K562 (cell line): Measurements from ENCODE around the gene TDRD12. TPM values are rescaled to one million over a fixed set of nuclear protein-coding genes. Genes with fewer than 3 reads are reported as not detected.
"Not testable (repeated sequence)": the region's sequence is repeated elsewhere in the genome, so short reads cannot be mapped to it uniquely, and the experiment has no call there.

Experiments used
- ATAC-seq: fragments of 200-7000 bp; cut with Tn5 transposase; 3 replicates; pipeline ENCODE4 v1.9.1; 2020; ENCODE audit warnings: moderate library complexity
- BruUV-seq: library from RNA; stranded (reverse); fragments of 400-500 nt; replicated peaks from 2 replicates; lab custom pipeline; 2021; lab: Mats Ljungman, UMichigan
- CTCF ChIA-PET: fragments of 300-600 bp; formaldehyde crosslinking; extraction: SDS; loops from one replicate; lab custom pipeline; 2021; ENCODE audit warnings: low intra/inter-chr PET ratio; lab: Yijun Ruan, JAX
- POLR2A ChIA-PET: fragments of 300-600, 350-650 bp; sonication (Branson Sonifier 250); formaldehyde crosslinking; extraction: SDS; loops from one replicate; lab custom pipeline; 2021; ENCODE audit warnings: antibody characterized with exemption, inconsistent platforms; lab: Yijun Ruan, JAX
- DNase-seq, 4 experiments: peaks; one replicate each; pipeline versions ENCODE4 v3.0.0 to v3.0.0-alpha.2; 2011 to 2018; ENCODE audit warnings: low spot score in 3 of 4, mixed read lengths in 3 of 4; ENCODE audit errors: extremely low read depth in 1 of 4
- FAIRE-seq: peaks from 2 replicates; lab custom pipeline; 2011; peaks lifted over from hg19 to GRCh38; lab: Jason Lieb, UNC
- H2AFZ ChIP-seq: 2 replicates; pipeline ENCODE4 v1.6.0; 2011; ENCODE audit warnings: low read depth, low read length, control low read depth, inconsistent platforms
- H3K27ac ChIP-seq: fragments of 200-600 bp; 3 replicates; pipeline ENCODE4 v1.8.0; 2011; ENCODE audit warnings: low read depth, mild to moderate bottlenecking, control low read depth, inconsistent platforms, low read length, moderate library complexity, mixed read lengths; ENCODE audit errors: extremely low read depth
- H3K27me3 ChIP-seq, 2 experiments: fragments of 300-600 bp in 1 of 2; 2 replicates in 1 of 2; 3 replicates in 1 of 2; pipeline versions ENCODE4 v1.6.0 to v1.8.0; 2011; ENCODE audit warnings: inconsistent platforms in 2 of 2, low read length in 2 of 2, mild to moderate bottlenecking in 1 of 2, mixed read lengths in 1 of 2, moderate library complexity in 1 of 2; ENCODE audit not compliant: control insufficient read depth in 2 of 2, insufficient read depth in 2 of 2
- H3K36me3 ChIP-seq: fragments of 300-600 bp; 3 replicates; pipeline ENCODE4 v1.8.0; 2011; ENCODE audit warnings: mild to moderate bottlenecking, low read length, inconsistent platforms; ENCODE audit not compliant: control insufficient read depth, insufficient read depth
- H3K4me1 ChIP-seq, 2 experiments: fragments of 200-600 bp in 1 of 2; replicated peaks in 1 of 2; 2 replicates in 1 of 2; 3 replicates in 1 of 2; pipeline versions ENCODE4 v1.5.1 to v1.8.0; 2011; ENCODE audit warnings: inconsistent platforms in 2 of 2, low read length in 2 of 2, mild to moderate bottlenecking in 1 of 2, mixed read lengths in 1 of 2, moderate library complexity in 1 of 2; ENCODE audit not compliant: control insufficient read depth in 2 of 2, insufficient read depth in 2 of 2
- H3K4me2 ChIP-seq: 2 replicates; pipeline ENCODE4 v1.6.1; 2011; ENCODE audit warnings: low read length, control low read depth, inconsistent platforms, mixed read lengths; ENCODE audit not compliant: insufficient read depth
- H3K4me3 ChIP-seq: fragments of 200-600 bp; sonication (generic), shearing (Covaris generic); 2 replicates; pipeline ENCODE4 v1.5.1; 2016; ENCODE audit warnings: control low read depth, inconsistent platforms
- H3K79me2 ChIP-seq: fragments of 200-600 bp; 3 replicates; pipeline ENCODE4 v1.8.0; 2011; ENCODE audit warnings: low read length, inconsistent platforms; ENCODE audit not compliant: control insufficient read depth, insufficient read depth
- H3K9ac ChIP-seq, 2 experiments: 2 replicates each; pipeline versions ENCODE4 v1.6.0 to v1.6.1; 2011; ENCODE audit warnings: low read depth in 2 of 2, low read length in 2 of 2, control low read depth in 1 of 2, inconsistent platforms in 1 of 2, mild to moderate bottlenecking in 1 of 2, mixed read lengths in 1 of 2; ENCODE audit not compliant: insufficient read depth in 1 of 2
- H3K9me1 ChIP-seq: one replicate; pipeline ENCODE4 v1.6.0; 2011; ENCODE audit warnings: inconsistent platforms, mild to moderate bottlenecking, low read length, moderate library complexity; ENCODE audit not compliant: control insufficient read depth, insufficient read depth
- H3K9me3 ChIP-seq: replicated peaks from 2 replicates; pipeline ENCODE4 v1.5.1; 2011; ENCODE audit warnings: low read depth, low read length, inconsistent platforms; ENCODE audit not compliant: control insufficient read depth, insufficient read depth
- H4K20me1 ChIP-seq: replicated peaks from 2 replicates; pipeline ENCODE4 v1.6.1; 2011; ENCODE audit warnings: low read length, inconsistent platforms, mixed read lengths; ENCODE audit not compliant: control insufficient read depth, insufficient read depth
- ATF1 ChIP-seq, 2 experiments: fragments of 450-650 bp in 1 of 2; IDR thresholded peaks; 2 replicates each; pipeline ENCODE4 v1.6.1; 2016; ENCODE audit warnings: missing compliant biosample characterization in 1 of 2, missing genetic modification characterization in 1 of 2
- DACH1 ChIP-seq: fragments of 450-650 bp; IDR thresholded peaks from 2 replicates; pipeline ENCODE4 v1.6.1; 2018; ENCODE audit not compliant: partially characterized antibody
- FOSL1 ChIP-seq: fragments of 200-800 bp; sonication (Bioruptor generic); conservative IDR thresholded peaks from 2 replicates; pipeline ENCODE4 v1.6.1; 2016; ENCODE audit warnings: missing genetic modification characterization, missing compliant biosample characterization
- KDM4B ChIP-seq, 2 experiments: fragments of 450-650 bp in 1 of 2; sonication (generic) in 1 of 2; IDR thresholded peaks; 2 replicates each; pipeline ENCODE4 v1.6.1; 2016 to 2017; ENCODE audit warnings: borderline replicate concordance in 2 of 2, antibody characterized with exemption in 1 of 2, low read depth in 1 of 2, mild to moderate bottlenecking in 1 of 2
- PTTG1 ChIP-seq: fragments of 450-650 bp; IDR thresholded peaks from 2 replicates; pipeline ENCODE4 v1.6.1; 2016; ENCODE audit warnings: low read depth, mild to moderate bottlenecking, missing genetic modification characterization, missing compliant biosample characterization
- SIX5 ChIP-seq, 2 experiments: IDR thresholded peaks; 2 replicates each; pipeline ENCODE4 v1.6.1; 2011; ENCODE audit warnings: low read length in 2 of 2, borderline replicate concordance in 1 of 2, low read depth in 1 of 2, mild to moderate bottlenecking in 1 of 2, moderate library complexity in 1 of 2; ENCODE audit not compliant: insufficient read depth in 1 of 2
- SRSF1 ChIP-seq: fragments of 200-400 bp; formaldehyde crosslinking; IDR thresholded peaks from 2 replicates; pipeline ENCODE4 v1.6.1; 2017; ENCODE audit warnings: mild to moderate bottlenecking, low read depth, low read length, moderate library complexity
- TGIF2 ChIP-seq: sonication (generic); formaldehyde crosslinking; IDR thresholded peaks from 2 replicates; pipeline ENCODE4 v1.8.1; 2022; ENCODE audit warnings: mild to moderate bottlenecking, missing genetic modification reagents, moderate library complexity
- ZC3H4 ChIP-seq: sonication (generic); formaldehyde crosslinking; IDR thresholded peaks from 2 replicates; pipeline ENCODE4 v1.9.0; 2021; ENCODE audit warnings: missing genetic modification reagents, borderline replicate concordance
- WGBS: fragments of 100-300 bp; shearing (Covaris generic); methylation state at CpG from one replicate; pipeline ENCODE4 v1.1.6; 2016; ENCODE audit warnings: low coverage, mixed read lengths; ENCODE audit not compliant: insufficient coverage; ENCODE audit errors: missing lambda C conversion rate; 5-methylcytosine and 5-hydroxymethylcytosine counted together
- in situ Hi-C: fragments of 300-500 bp; cut with MboI; formaldehyde crosslinking; loops from 4 replicates; pipeline ENCODE4 v1.15.0; 2018; ENCODE audit warnings: inconsistent platforms, mixed read lengths
- intact Hi-C: fragments of 100-400 bp; cut with micrococcal nuclease; formaldehyde crosslinking; loops from 2 replicates; pipeline ENCODE4 v1.14.2; 2022
- polyA plus RNA-seq, 8 experiments: library from polyadenylated mRNA; depleted of rRNA in 4 of 8; stranded (reverse) in 5 of 8; unstranded in 3 of 8; fragments of >200 nt; fragmentation: Nextera tagmentation in 2 of 8; fragmentation: Illumina TruSeq in 1 of 8; extraction: Ambion mirVana in 2 of 8; extraction: Trizol in 1 of 8; gene quantifications; 2 replicates each; pipeline versions ENCODE4 v1.2.1 to v1.2.3, GENCODE V29; 2011 to 2014; ENCODE audit warnings: inconsistent platforms in 1 of 8, missing spikeins in 1 of 8
- total RNA-seq, 7 experiments: library from RNA; depleted of rRNA in 6 of 7; stranded (reverse); fragments of >200 nt in 6 of 7; fragmentation: Illumina TruSeq in 2 of 7; extraction: Trizol in 2 of 7; gene quantifications; 2 replicates each; pipeline versions ENCODE4 v1.2.1 to v1.2.3, GENCODE V29; 2011 to 2021; ENCODE audit warnings: low replicate concordance in 1 of 7

Gene TDRD12
- total and polyA plus RNA-seq, 9 of the 15 experiments (the other 6 are each of a cell fraction or from before 2014, with no cell fraction given), result 0.03 TPM; not detected in 8

DNA sequence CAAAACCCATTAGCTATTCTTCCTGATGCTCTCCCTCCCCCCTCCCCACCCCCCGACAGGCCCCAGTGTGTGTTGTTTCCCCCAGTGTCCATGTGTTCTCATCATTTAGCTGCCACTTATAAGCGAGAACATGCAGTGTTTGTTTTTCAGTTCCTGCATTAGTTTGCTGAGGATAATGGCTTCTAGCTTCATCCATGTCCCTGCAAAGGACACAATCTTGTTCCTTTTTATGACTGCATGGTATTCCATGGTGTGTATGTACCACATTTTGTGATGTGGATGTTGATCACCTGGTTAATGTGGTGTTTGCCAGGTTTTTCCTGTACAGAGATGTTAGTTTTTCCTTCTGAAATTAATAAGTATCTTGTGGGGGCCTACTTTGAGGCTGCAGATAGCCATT, 31.5 kb downstream of the TDRD12 start:
- in situ Hi-C loops (no loop called here), intact Hi-C loops (no loop called here)
- ATAC-seq (no peak), DNase-seq (no peak), FAIRE-seq (no peak)
- TF ChIP-seq TGIF2 (CRISPR knock-in tag), result no peak
- TF ChIP-seq SIX5 (IDR thresholded peaks at IDR 0.05; ENCODE audit: borderline replicate concordance in 1 of 2, insufficient read depth in 1 of 2, low read depth in 1 of 2, low read length in 2 of 2), result no peak
- TF ChIP-seq PTTG1, result no peak
- no peak for TF ChIP-seq DACH1
- Histone ChIP-seq H3K9me3 (no peaks in the 10 kb centered on the region), H2AFZ (no peak overlapping the region), H4K20me1 (no peaks in the 10 kb centered on the region), H3K27me3 (peaks cover 17 to 24% of the 10 kb centered on the region in 2 experiments), H3K27ac (no peak overlapping the region), H3K4me2 (no peak overlapping the region), H3K9me1 (no peaks in the 10 kb centered on the region), H3K4me1 (no peaks in the 10 kb centered on the region; a peak in 2 of 5 replicates), H3K9ac (no peak overlapping the region), H3K79me2 (no peaks in the 10 kb centered on the region), H3K36me3 (no peaks in the 10 kb centered on the region), H3K4me3 (no peak overlapping the region)
- BruUV-seq, result no TSS peak
- 0% methylated on average over 1 of the region's 2 CpGs for WGBS
- POLR2A ChIA-PET, result interaction anchor here (1.0 kb wide), 1 partner anchor 60 kb away, joined by 3 read pairs; the partner anchor contains the start of gene NUDT19
- CTCF ChIA-PET, result no interaction called here

DNA sequence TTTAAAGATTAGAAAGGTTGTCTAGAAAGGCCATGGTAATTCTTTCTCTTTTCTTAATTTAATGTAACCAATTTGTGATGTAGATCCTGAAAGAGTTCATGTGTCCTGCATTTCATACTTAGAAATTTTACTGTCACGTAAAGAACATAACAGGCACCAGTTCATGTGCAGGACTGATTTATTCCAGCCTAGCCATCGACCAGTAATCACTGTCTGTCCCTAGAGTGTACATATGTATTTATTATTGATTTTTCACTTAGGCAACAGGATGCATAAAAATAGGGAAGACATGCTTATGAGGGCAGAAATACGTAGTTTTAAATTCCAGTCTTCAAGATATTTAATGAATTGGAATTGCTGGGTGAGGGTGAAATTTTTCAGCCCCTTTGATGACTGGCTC, 37.6 kb downstream of the TDRD12 start:
- no peaks in the 10 kb centered on the region for H3K9me3 ChIP-seq
- H3K4me2 ChIP-seq, result no peak overlapping the region
- H3K36me3 ChIP-seq, result no peaks in the 10 kb centered on the region
- DNase-seq (no peak), FAIRE-seq (no peak), ATAC-seq (no peak)
- 0% methylated on average over 3 of the region's 3 CpGs for WGBS
- POLR2A ChIA-PET, result no interaction called here
- BruUV-seq, result no TSS peak
- H3K4me1 ChIP-seq, result no peaks in the 10 kb centered on the region
- H3K9ac ChIP-seq, result no peak overlapping the region
- H3K27me3 ChIP-seq, result peaks cover 16 to 18% of the 10 kb centered on the region in 2 experiments
- no peak overlapping the region for H3K4me3 ChIP-seq
- H3K27ac ChIP-seq, result no peak overlapping the region
- no peaks in the 10 kb centered on the region for H3K9me1 ChIP-seq
- intact Hi-C loops (no loop called here), in situ Hi-C loops (no loop called here)
- no peak for TF ChIP-seq ATF1 (CRISPR knock-in tag; IDR thresholded peaks at IDR 0.05)
- TF ChIP-seq ATF1 (tag; IDR thresholded peaks at IDR 0.05), result no peak
- no peak for TF ChIP-seq SRSF1
- no peak for TF ChIP-seq ZC3H4 (CRISPR knock-in tag)
- TF ChIP-seq FOSL1, result no peak
- no peak for TF ChIP-seq KDM4B (IDR thresholded peaks at IDR 0.05; ENCODE audit: borderline replicate concordance in 2 of 2, low read depth in 1 of 2)
- no peak overlapping the region for H2AFZ ChIP-seq
- no peaks in the 10 kb centered on the region for H4K20me1 ChIP-seq
- no peaks in the 10 kb centered on the region for H3K79me2 ChIP-seq
- CTCF ChIA-PET, result no interaction called here

- H3K4me2 ChIP-seq, H3K9ac ChIP-seq, H4K20me1 ChIP-seq, H3K9me3 ChIP-seq, H3K36me3 ChIP-seq, ATAC-seq, H3K4me1 ChIP-seq, H2AFZ ChIP-seq, in situ Hi-C loops, H3K9me1 ChIP-seq, intact Hi-C loops, H3K79me2 ChIP-seq, POLR2A ChIA-PET, H3K27ac ChIP-seq, CTCF ChIA-PET, BruUV-seq, FAIRE-seq, H3K4me3 ChIP-seq, DNase-seq: not testable (repeated sequence)
- peaks cover 9 to 11% of the 10 kb centered on the region in 2 experiments; a peak in 2 of 5 replicates for H3K27me3 ChIP-seq
- WGBS, result 2% methylated on average over 3 of the region's 5 CpGs
These were observed 45.8 kb downstream of the TDRD12 start for GRCh38 chr19:32765365-32765764.
